NOMO-1 treated with DMSO at 0.1 percent for 48 hours (cell line): ENCODE data around the gene FAM117A.
A peak's percentile ranks its signal among the peaks of the same experiment; 100 is the strongest.

Source experiments
- DNase-seq: peaks from one replicate; lab custom pipeline; 2025; ENCODE audit not compliant: unreplicated experiment; lab: John Stamatoyannopoulos, UW

Gene FAM117A

DNA sequence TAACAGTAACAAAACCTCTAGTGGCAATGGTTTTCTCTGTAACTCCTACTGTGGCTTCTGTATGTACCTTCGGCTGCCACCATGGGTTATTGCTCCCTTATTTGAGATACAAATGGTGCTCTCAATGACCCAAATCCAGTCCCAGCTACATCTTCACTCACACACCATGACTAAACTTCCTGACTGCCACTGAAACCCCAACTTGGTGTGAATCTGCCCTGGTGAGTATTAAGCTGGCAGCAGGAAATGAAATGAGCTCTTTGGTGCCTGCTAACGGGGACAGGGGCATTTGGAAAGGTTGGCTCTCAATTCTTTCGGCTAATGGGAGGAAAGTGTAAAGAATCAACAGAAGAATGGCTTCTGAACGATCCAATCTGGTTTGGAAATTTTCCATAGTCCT lies 48.7 kb downstream of the FAM117A start:
- no peak for DNase-seq

DNA sequence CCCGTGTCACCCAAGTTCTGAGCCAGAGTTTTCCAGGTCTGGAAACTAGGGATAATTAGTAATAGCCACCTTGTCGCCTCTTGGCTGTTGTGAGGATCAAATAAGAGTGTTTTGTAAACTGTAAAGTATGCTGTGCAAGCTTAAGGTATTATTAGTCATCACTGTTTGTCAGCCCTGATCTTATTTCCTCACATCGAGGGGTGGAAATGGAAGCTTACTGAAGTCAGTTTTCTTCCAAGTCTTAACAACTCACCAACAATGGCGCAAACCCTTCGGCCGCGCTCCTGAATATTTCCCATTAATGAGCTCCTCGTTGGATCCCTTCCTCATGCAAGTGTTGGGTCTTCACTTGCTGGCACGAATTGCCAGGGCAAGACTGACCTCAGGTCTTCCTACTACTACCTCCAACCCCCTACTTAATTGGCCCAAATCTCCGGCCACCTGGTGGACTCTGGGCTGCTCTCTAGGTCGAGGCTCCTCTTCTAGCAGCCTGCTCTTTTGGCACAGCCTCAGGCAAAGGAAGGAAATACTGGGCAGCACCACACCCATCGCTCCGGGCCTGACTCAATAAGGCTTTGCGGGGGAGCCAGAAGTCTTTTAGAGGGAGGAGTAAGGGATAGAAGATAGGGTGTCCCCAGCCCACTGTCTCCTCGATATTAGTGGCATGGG lies 55.3 kb downstream of the FAM117A start:
- no peak for DNase-seq

DNA sequence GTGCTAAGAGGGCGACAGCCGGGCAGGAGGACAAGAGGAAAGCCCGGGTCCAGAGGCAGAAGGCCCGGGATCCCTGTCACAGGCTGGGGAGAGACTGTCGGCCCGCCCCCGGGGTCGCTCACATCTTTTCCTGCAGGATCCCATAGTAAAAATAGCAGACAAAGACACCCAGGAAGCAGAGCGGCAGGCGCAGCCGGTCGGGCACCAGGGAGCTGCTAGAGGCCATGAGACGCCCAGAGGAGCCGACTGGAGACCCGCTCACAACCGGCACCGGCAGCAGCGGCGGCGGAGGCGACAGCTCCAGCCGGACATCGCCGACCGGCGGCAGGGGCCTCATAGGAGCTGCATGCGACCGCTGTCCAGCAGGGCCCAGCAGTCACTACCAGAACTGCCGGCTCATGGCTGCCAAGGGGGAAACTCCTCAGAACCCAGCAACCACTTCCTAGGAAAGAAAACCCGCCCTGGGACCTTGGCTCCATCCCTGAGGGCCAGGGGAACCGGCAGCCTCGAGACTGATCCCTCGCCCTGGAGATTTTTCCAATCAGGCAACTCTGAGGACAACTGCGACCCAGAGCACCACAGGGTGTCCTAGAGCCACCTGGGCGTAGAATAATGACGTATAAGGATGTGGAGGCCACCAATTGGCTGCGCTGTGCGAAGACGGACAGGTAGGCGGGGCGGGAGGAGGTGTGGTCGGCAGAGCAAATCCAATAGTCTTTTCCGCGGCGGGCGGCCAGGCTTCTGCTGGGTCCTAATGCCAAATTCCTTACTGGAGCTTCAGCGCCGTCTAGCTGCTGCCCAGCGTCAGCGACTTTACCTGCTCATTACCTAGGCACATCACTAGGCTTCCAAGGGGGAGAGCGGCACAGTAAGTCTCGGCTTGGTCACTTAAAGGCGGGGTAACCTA lies 56.1 kb downstream of the FAM117A start, which contains the start of gene SLC35B1:
TSS of gene SLC35B1 (minus strand) at position 357 of the 907 bp plus-strand sequence. CDS start at position 226, 131 bp downstream.
- DNase-seq = peak; percentile 99

DNA sequence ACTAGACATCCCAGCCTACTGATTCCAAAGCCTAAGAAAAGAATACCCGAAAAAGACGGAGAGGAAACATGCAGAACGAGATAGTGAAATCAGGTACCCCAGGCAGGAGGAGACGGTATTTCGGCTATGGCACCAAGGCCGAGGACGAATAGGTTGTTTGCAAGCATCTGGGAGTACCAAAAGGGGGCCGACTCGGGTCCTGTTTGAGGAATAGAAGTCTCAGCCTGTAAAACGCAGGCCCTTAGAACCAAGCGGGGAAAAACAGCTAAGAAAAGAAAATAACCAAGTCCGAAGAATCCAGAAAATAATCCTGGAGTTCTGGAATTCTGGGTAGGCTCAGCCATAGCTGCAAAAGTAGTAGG lies 56.7 kb downstream of the FAM117A start:
- peak; percentile 11 for DNase-seq

DNA sequence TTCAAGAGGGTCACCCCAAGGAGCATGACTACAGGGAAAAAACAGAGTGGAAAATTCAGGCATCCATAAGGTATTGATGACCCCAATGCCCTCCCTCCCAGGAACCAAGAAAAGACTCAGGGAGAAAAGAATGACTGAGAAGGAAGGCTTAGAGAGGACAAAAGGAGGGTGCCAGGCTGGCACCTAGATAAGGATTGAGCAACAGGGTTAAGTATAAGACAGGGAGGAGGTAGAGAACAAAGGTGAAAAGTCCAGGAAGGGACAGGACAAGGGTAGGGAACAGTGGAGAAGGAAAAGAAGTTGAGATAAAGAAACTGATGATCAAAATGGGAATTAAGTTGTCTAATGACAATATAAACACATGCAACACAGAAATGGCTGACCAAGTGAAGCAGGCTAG lies 58.7 kb downstream of the FAM117A start:
- no peak for DNase-seq

DNA sequence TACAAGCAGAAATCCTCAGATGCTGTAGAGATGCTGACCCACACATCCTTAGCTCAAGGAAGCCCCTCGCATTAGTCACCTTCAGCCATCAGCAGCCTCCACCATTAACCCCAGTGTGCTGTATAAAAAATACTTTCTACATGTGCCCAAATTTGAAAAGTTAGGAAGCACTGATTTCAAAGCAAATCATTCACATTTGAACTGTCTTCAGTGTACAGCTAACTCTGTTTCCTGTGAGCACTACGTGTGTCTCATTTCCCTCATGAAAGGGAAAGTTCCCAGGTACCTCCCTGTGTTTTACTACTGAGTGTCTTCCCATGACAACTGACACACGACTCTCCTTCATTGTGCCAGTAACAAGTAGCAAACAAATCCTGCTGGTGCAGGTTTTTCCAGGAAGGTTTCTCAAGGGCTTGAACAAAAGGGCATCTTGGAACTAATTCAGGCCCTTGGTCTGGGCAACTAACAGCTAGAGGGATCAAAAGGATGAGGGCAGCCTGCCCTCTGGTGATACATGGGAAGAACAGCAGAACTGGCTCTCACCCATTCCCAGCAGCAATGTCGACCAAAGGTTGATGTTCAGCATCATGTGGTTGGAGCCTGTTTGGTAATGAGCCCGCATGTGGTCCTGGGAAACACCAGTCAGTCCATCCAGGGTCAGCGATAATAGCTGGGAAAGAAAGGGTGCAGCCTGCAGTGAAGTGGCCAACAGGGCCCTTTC lies 60.2 kb downstream of the FAM117A start:
- DNase-seq = no peak

DNA sequence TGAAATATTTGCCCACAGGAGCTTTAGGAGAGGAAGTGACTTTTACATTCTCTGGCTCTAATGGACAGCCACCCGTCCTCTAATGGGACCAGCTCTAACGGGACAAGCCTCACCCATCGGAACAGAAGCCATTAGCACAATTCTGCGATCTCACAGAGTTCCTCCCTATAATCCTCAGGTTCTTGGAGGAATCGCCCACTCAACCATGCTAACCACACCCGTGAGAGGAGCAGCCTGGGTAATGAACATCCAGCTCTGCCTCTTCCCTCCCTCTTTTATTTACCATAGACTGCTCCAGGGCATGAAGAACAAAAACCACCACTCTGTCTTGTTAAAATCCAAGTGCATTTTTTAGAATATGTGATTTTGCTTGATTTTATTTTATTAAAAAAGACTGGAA lies 63.0 kb downstream of the FAM117A start:
- DNase-seq = no peak

DNA sequence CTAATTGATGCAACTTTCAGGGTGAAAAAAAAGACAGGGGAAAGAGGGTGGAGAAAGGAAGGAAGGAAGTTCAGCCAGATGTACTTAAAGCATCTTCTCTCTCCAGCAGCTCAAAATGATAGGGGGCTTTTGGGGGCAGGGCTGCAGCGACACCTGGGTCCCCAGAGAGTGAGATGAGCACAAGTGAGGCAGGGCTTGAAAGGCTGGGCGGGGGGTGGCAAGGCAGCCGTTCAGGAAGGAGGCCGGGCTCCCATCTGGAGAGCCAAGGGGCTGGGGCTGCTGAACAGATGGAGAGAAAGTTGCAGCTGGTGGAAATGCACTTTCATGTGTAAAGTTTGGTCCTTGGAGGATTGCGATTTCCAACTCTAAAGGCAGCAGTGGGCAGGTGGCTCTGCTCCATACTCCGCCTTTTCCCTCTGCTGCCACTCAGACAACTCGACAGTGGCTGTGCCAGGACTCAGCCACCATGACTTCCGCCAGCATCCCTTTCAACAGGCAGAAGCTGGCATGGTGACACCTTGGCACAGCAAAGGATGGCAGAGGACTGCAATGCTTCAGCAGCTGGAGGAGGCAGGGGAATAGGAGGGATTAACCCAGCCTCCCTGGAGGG lies 63.9 kb downstream of the FAM117A start:
- DNase-seq = no peak

DNA sequence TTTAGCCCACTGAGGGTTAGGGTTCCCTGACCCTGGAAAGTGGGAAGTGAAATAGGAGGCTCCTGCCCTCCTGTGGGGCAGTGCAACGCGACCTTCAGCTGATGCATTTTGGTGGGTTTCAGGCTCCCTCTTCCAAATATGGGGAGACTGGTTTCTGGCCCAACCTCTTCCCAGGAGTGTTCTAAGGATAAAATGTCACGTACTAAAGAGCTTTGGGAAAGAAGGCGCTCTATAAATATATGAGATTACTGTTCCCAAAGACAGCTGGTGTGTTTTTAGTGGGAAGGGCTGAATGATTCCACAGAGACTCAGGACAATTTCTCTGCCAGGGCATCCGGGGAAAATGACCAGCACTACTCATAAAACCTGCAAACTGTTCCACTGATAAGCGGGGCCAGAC lies 65.9 kb downstream of the FAM117A start:
- DNase-seq = no peak

DNA sequence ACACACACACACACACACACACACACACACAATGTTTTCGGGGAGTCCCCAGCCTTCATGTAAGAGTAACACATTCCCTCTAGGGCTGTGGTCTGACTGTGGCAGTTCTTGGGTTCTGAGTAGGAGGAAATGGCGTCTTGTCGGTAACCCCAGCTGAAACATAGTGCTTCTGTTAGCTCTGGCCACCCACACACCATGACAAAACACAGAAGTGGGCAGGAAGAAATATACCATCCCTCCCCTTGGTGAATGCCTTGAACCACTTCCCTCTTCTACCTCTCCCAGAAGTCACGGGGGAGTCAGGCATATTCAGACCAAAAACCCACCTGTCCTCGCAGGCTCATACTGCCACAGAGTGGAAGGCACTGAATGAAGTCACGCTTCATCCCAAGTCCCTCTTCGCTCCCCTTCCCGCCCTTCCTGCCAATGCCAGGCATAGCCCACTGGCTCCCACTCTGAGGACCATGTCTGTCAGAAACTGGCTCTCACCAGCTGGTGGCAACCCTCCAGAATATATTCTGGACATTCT lies 67.6 kb downstream of the FAM117A start:
- DNase-seq = peak; percentile 22

DNA sequence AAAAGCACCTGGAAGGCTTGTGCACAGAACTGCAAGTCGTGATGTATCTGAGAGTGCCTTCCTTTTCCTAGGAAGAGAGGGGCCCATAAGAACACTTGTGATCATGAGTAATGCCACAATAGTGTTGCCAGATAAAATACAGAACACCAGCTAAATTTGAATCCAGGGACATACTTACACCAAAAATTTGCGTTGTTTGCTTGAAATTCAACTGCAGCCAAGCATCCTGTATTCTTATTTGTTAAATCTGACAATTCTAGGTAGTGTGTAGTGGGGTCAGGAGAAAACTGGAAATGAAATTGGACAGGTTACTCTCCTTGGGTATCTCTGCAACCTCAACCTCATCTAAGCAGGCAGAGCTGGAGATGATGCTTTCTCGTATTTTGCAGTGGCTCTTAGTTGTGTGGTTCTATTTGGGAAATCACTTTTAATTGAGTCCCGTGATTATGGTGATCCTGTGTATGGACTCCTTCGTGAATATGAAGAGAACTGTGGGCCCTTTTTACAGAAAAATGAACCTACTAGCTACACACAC lies 68.2 kb downstream of the FAM117A start:
- DNase-seq = no peak

DNA sequence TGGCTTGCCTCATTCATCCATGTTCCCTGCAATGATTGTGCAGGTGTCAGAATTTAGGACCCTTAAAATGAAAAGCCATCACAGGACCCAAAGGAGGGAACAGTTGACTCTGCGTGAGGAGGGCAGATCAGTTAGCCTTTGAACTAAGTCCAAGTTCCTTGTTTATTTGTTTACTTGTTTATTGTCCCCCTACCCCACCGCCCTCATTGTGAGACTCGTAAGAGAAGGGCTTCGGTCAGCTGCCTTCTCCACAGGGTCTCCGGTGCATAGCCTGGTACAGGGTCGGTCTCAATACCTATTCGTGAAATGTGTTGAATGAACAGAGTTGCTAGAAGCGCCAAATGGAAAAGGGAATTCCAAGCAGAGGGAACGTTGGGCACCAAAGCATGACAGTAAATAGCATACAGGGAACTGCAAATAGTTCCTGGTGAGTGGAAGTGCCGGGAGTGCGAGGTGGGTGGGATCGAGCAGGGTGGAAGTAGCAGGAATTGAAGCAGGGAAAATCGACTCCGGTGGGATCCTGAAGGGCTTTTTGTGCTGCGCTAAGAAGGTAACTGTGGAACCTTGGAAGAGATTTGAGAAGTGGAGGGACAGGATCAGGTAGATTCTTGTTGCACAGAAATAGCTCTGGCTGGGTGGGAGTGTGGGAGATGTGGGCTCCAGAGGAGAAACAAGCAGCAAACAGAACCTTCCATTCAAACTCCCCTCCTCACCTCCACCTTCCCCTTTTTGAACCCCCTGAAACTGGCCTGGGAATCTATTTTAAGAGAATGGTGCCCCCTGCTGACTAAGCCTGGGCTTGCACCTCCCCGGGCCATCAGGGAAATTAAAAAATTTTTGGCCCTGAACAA lies 68.9 kb downstream of the FAM117A start:
- peak; percentile 79 for DNase-seq

DNA sequence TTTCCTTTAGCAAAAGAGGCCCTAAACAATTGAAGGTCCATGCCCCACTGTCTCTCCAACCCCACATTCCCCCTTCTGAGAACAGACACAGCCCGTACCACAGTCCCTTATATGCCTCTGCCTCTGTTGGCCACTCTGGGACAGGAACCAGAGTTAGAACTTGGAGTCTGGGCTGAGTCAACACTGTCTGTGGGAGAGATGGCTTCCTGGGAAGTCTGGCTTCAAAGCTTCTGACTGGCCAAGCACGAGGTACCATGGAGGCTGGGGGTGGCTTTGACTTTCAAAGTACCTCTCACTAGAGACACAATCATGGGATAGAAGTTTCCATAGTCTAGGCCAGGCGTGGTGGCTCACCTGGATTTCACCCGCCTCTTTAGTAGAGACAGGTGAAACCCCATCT lies 71.2 kb downstream of the FAM117A start:
- no peak for DNase-seq

DNA sequence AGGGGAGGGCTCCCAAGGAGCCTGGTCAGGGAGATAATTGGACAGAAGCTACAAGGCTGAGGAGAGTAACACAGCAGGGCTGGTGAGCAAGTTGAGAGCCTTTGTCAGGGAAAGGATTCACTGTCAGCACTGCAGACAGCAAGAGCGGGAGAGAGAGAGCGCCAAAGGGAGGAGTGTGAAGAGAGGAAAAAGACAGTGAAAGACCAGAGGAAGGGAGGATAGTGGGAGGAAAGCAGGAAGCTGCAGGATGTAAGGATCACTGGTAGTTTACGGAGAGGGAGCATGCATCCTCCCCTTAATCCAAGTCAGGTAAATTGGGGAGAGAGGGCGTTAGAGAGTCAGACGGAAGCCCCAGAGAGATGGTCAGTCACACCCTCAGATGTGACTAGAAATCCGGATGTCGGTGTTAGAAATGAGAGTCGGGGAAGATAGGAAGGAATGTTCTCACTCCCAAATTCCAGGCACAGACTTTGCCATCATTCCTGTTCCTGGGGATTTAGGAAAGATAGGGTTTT lies 72.2 kb downstream of the FAM117A start:
- DNase-seq = no peak

DNA sequence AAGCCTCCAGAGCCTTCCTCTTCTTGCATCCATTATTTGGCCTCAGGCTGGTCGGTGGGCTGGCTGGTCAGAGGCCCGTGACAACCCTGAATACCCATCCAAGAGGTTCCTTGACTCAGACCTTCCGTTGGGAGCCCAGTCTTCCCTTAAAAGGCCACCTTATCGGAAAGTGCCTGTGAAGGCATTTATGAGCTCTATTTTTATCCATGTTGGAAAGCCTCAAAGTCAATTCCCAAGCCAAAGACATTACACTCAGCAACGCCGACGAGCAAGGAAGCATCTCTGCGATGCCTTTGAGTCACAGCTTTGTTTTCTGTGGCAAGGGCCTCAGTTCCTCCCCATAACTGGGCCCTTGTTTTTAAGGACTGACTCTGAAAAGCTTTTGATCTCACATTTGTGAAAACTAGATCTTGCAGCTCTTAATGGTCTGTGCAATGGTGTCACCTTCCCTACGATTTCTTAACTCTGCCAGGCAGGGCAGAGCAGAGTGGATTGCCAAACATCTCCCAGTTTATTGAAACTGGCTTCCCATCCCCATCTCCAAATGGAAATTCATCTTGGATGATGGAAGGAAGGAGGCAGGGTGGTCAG lies 72.8 kb downstream of the FAM117A start:
- no peak for DNase-seq

DNA sequence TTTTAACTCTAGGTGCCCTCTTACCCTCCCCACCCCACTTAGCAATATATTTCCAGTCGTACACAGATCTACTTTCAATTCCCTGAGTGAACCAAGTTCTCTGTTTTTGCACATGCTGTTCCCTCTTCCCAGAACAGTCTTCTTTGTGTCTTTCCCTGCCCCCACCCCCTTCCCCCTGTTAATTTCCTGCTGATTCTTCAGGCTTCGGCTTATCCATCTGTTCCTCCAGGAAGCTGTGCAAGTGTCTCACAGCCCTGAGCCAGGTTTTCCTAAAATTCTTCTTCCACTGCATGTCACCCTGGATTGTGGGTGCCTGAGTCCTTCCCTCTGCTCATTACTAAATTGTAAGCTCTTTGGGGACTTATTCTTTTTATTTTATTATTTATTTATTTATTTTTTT lies 73.7 kb downstream of the FAM117A start:
- no peak for DNase-seq

DNA sequence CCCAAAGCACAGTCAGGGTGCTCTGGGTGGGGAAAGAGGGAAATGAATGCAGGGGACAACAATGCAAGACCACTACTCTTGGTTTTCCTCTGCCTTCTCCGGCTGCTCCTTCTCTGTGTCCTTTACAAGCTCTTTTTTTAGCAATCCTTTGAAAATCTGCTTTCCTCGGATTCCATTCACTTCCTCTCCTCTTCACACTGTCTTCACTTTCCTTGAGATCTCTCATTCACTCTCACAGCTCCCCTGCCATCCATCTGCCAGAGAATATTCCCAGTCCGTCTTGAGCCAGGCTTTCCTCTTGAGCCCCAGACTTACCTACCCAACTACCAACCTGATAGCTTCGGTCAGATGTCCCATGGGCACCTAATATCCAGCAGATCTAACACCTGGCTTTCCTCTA lies 75.1 kb downstream of the FAM117A start:
- DNase-seq = no peak

DNA sequence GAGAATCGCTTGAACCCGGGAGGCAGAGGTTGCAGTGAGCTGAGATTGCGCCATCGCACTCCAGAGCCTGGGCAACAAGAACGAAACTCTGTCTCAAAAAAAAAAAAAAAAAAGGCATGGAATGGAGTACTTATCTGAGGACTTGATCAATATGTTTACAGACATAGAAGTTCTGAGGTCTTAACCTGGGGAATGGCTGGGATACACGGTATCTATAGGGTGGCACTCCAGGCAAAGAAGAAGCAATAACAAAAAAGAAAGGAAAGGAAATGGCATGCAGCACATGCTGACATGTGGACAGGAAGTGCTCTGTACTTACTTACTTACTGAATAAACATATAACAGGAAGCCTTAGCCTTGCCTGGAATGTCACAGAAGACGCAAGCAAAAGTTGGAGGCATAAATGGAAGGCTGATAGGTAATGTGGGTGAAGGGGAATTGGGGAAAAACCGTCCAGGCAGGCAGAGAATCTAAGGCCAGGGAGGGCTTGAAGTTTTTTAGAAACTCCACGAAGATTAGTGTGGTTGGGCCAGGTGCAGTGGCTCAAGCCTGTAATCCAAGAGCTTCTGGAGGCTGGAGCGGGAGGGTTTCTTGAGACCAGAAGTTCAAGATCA lies 75.9 kb downstream of the FAM117A start:
- DNase-seq = peak; percentile 30
